SJSA1 (cell line): ENCODE measurements around the gene THOC6. TPM values are rescaled to one million over a fixed set of nuclear protein-coding genes. Genes with fewer than 3 reads are reported as not detected.
A peak's percentile ranks its signal among the peaks of the same experiment; 100 is the strongest.

Source experiments
- DNase-seq, 2 experiments: peaks; one replicate each; pipeline ENCODE4 v3.0.0-alpha.2; 2015 to 2020; ENCODE audit warnings: low spot score in 2 of 2, low read depth in 1 of 2
- H3K27ac ChIP-seq: fragments of 250-450 bp; sonication (Bioruptor Pico); 2 replicates; pipeline ENCODE4 v1.5.1; 2020; ENCODE audit warnings: mild to moderate bottlenecking, moderate library complexity
- H3K27me3 ChIP-seq: fragments of 250-450 bp; sonication (Bioruptor Pico); replicated peaks from 2 replicates; pipeline ENCODE4 v1.5.1; 2020; ENCODE audit warnings: mild to moderate bottlenecking, moderate library complexity
- H3K36me3 ChIP-seq: fragments of 250-450 bp; sonication (Bioruptor Pico); 2 replicates; pipeline ENCODE4 v1.5.1; 2020; ENCODE audit warnings: mild to moderate bottlenecking
- H3K4me1 ChIP-seq: fragments of 250-450 bp; sonication (Bioruptor Pico); replicated peaks from 2 replicates; pipeline ENCODE4 v1.6.1; 2021; ENCODE audit warnings: mild to moderate bottlenecking
- H3K4me3 ChIP-seq: fragments of 250-450 bp; sonication (Bioruptor Pico); 2 replicates; pipeline ENCODE4 v1.5.1; 2020; ENCODE audit warnings: mild to moderate bottlenecking
- H3K9me3 ChIP-seq: fragments of 250-450 bp; sonication (Bioruptor Pico); replicated peaks from 2 replicates; pipeline ENCODE4 v1.5.1; 2020; ENCODE audit warnings: mild to moderate bottlenecking
- total RNA-seq: library from RNA; depleted of rRNA; stranded (reverse); fragments of >200 nt; shearing (Covaris generic); gene quantifications from 2 replicates; pipeline ENCODE4 v1.2.3, GENCODE V29; 2014; rRNA removed

Gene THOC6
- 27.4 and 28.2 TPM in 2 replicates for total RNA-seq

- Histone ChIP-seq H3K4me3 (peak within 1 kb of the TSS; percentile 96), H3K36me3 (peaks cover 70% of the 10 kb centered on the region), H3K27ac (peak within 1 kb of the TSS; percentile 99), H3K27me3 (no peaks in the 10 kb centered on the region), H3K4me1 (peaks cover 27% of the 10 kb centered on the region), H3K9me3 (peaks cover 6% of the 10 kb centered on the region; the same call in 1 of the 2 replicates)
- DNase-seq = peak; percentile 97
Measured at GRCh38 chr16:3023669-3024478, at the start of gene THOC6, which contains the start of gene HCFC1R1. TSS of gene THOC6 (plus strand) at chr16:3024035. CDS start at chr16:3024327, 292 bp downstream. TSS of gene HCFC1R1 (minus strand) at chr16:3023942. CDS start at chr16:3023941, 1 bp downstream.

DNA sequence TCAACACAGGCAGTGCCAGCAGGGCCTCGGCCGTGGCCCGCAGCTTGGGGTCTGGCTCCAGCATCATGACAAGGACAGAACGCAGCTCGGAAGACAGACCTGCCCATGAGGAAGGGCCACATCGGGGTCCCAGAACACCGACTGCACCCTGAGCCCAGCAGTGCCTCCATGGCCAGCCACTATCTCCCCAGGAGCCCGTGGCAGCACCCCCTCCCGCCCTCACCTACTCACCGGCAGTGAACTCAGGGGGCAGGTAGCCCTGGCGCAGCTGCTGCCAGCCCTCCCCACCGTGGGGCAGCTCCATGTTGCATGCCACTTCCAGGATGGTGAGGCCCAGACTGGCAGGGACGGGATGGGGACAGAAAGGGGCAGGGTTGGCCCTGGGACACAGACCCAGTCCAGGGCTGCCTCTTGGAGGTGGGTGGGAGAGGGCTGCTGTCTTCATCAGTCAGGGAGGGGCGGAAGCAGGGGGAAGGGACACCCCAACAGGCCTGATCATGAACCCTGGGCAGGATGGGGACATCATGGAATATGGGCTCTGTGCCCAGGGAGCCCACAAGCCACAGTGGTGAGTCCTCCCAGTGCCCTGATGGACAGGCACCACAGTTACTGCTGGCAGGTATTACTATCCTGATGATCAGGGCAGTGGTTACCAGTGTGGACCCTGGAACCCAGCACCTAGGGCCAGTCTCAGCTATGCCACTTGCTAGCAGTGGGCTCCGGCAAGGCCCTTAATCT, 49.3 kb upstream of the THOC6 start:
- Histone ChIP-seq H3K27ac (no peak overlapping the region), H3K4me1 (peaks cover 23% of the 10 kb centered on the region), H3K9me3 (no peaks in the 10 kb centered on the region), H3K36me3 (peaks cover 92% of the 10 kb centered on the region), H3K4me3 (no peak overlapping the region), H3K27me3 (no peaks in the 10 kb centered on the region)
- DNase-seq = no peak

DNA sequence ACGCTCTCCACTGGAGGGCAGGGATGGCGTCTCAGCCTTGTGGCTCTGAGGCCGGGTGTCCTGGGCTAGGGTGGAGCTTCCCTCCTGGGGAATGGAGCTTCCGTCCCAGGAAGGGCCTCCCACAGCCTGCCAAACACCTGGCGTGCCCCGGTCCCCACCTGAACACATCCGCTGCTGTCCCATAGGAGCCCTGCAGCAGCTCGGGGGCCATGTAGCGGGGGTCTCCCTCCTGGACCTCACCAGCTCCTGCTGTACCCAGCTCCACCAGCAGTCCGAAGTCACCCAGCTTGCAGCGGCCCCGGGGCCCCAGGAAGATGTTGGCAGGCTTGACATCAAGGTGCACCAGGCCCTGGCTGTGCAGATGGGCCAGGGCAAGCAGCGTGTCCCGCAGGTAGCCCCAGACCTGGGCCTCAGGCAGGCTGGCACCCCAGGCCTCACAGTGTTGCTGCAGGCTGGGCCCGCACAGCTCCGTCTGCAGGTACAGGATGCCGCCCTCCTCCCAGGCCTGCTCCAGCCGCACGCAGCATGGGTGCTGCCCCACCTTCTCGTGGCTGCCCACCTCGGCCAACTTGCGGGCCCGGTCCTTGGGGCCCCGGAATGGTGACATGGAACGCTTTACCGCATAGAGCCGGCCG, 48.6 kb upstream of the THOC6 start:
- Histone ChIP-seq H3K36me3 (peaks cover 93% of the 10 kb centered on the region), H3K27me3 (no peaks in the 10 kb centered on the region), H3K4me1 (peaks cover 22% of the 10 kb centered on the region), H3K27ac (no peak overlapping the region), H3K9me3 (no peaks in the 10 kb centered on the region), H3K4me3 (no peak overlapping the region)
- no peak for DNase-seq

- no peaks in the 10 kb centered on the region for H3K27me3 ChIP-seq
- H3K4me3 ChIP-seq = no peak overlapping the region
- DNase-seq = no peak
- peaks cover 20% of the 10 kb centered on the region for H3K4me1 ChIP-seq
- peaks cover 84% of the 10 kb centered on the region for H3K36me3 ChIP-seq
- H3K9me3 ChIP-seq = no peaks in the 10 kb centered on the region
- H3K27ac ChIP-seq = no peak overlapping the region
Measured at GRCh38 chr16:2976201-2976600, 47.6 kb upstream of the THOC6 start.

DNA sequence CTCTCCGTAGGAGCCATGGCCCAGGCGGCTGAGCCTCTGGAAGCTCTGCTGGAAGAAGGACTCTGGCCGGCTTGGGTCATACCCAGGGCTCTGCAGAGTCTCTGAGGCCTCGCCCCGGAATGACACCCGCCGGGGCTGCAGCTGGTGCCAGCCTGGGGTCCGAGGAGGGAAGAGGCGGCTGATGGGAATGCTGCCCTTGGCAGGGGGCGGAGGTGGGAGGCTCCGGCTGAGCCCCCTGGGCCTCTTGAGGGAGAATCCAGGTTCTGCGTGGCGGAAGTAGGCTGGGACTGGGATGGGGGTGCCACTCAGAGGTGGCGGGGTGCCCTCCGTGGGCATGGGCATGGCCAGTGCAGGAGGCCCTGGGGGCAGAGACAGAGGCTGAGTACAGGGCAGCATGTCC, 47.2 kb upstream of the THOC6 start:
- no peaks in the 10 kb centered on the region for H3K9me3 ChIP-seq
- H3K27ac ChIP-seq = no peak overlapping the region
- H3K36me3 ChIP-seq = peaks cover 79% of the 10 kb centered on the region
- no peaks in the 10 kb centered on the region for H3K27me3 ChIP-seq
- DNase-seq = no peak
- peaks cover 17% of the 10 kb centered on the region for H3K4me1 ChIP-seq
- no peak overlapping the region for H3K4me3 ChIP-seq

- H3K4me3 ChIP-seq = no peak overlapping the region
- H3K27me3 ChIP-seq = no peaks in the 10 kb centered on the region
- H3K9me3 ChIP-seq = no peaks in the 10 kb centered on the region
- H3K36me3 ChIP-seq = peaks cover 71% of the 10 kb centered on the region
- no peak overlapping the region for H3K27ac ChIP-seq
- H3K4me1 ChIP-seq = peaks cover 15% of the 10 kb centered on the region
- DNase-seq = no peak
Measured at GRCh38 chr16:2977440-2977839, 46.4 kb upstream of the THOC6 start.

GRCh38 chr16:2979669-2980226, 44.1 kb upstream of the THOC6 start:
- peak overlapping the region; percentile 82 for H3K27ac ChIP-seq
- peaks cover 48% of the 10 kb centered on the region for H3K36me3 ChIP-seq
- peak overlapping the region; percentile 92 for H3K4me3 ChIP-seq
- H3K27me3 ChIP-seq = no peaks in the 10 kb centered on the region; the same call in 1 of the 2 replicates
- H3K4me1 ChIP-seq = peaks cover 22% of the 10 kb centered on the region
- no peaks in the 10 kb centered on the region for H3K9me3 ChIP-seq
- peak; percentile 25 to 62 for DNase-seq

GRCh38 chr16:2980227-2981176, 43.3 kb upstream of the THOC6 start, which contains the start of gene PKMYT1:
TSS of gene PKMYT1 (minus strand) at chr16:2980446. CDS start at chr16:2979657, 789 bp downstream.
- H3K36me3 ChIP-seq = peaks cover 41% of the 10 kb centered on the region
- H3K4me3 ChIP-seq = peak within 1 kb of the TSS; percentile 92
- H3K27me3 ChIP-seq = peaks cover 3% of the 10 kb centered on the region; the same call in 1 of the 2 replicates
- peaks cover 22% of the 10 kb centered on the region for H3K4me1 ChIP-seq
- H3K9me3 ChIP-seq = no peaks in the 10 kb centered on the region
- H3K27ac ChIP-seq = peak within 1 kb of the TSS; percentile 82
- DNase-seq = peak; percentile 93 to 94

- peaks cover 3% of the 10 kb centered on the region; the same call in 1 of the 2 replicates for H3K27me3 ChIP-seq
- peak overlapping the region; percentile 92 for H3K4me3 ChIP-seq
- peaks cover 22% of the 10 kb centered on the region for H3K4me1 ChIP-seq
- no peak overlapping the region for H3K27ac ChIP-seq
- H3K36me3 ChIP-seq = peaks cover 32% of the 10 kb centered on the region
- no peaks in the 10 kb centered on the region for H3K9me3 ChIP-seq
- no peak for DNase-seq
Measured at GRCh38 chr16:2981177-2981898, 42.5 kb upstream of the THOC6 start.

DNA sequence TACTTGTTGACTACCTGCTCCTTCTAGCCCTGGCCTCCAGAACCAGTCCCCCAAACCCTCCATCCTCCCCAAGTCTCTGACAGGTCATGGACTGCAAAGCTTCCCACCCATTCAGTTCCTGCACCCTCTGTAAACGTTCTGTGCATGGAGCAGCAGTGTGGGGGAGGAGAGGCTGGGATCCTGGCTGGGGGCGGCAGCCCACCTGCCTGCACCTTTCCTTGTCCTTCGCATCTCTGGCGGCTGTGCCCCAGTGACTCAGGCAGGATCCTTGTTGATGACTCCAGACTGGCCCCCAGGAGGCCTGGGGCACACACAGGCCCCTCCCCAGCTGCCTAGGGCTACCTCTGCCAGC, 42.0 kb upstream of the THOC6 start:
- H3K36me3 ChIP-seq = peaks cover 27% of the 10 kb centered on the region
- peaks cover 3% of the 10 kb centered on the region; the same call in 1 of the 2 replicates for H3K27me3 ChIP-seq
- peaks cover 22% of the 10 kb centered on the region for H3K4me1 ChIP-seq
- no peak for DNase-seq
- H3K4me3 ChIP-seq = no peak overlapping the region
- no peak overlapping the region for H3K27ac ChIP-seq
- no peaks in the 10 kb centered on the region for H3K9me3 ChIP-seq

GRCh38 chr16:2982402-2982801, 41.4 kb upstream of the THOC6 start:
- H3K4me1 ChIP-seq = peaks cover 22% of the 10 kb centered on the region
- H3K27ac ChIP-seq = no peak overlapping the region
- no peaks in the 10 kb centered on the region for H3K9me3 ChIP-seq
- H3K36me3 ChIP-seq = peaks cover 22% of the 10 kb centered on the region
- no peak for DNase-seq
- peaks cover 3% of the 10 kb centered on the region; the same call in 1 of the 2 replicates for H3K27me3 ChIP-seq
- no peak overlapping the region for H3K4me3 ChIP-seq

GRCh38 chr16:2983706-2984136, 40.1 kb upstream of the THOC6 start:
- H3K9me3 ChIP-seq = no peaks in the 10 kb centered on the region
- 0 out of 2 replicates have a peak overlapping the region, but pooled peaks have one; percentile 7 for H3K4me3 ChIP-seq
- no peak overlapping the region for H3K27ac ChIP-seq
- peaks cover 22% of the 10 kb centered on the region for H3K4me1 ChIP-seq
- peaks cover 11% of the 10 kb centered on the region; the same call in 1 of the 2 replicates for H3K36me3 ChIP-seq
- peaks cover 3% of the 10 kb centered on the region; the same call in 1 of the 2 replicates for H3K27me3 ChIP-seq
- DNase-seq = peak; percentile 88 to 91
